Measurements from ENCODE around the gene TIMM13. TPM values are rescaled to one million over a fixed set of nuclear protein-coding genes. Genes with fewer than 3 reads are reported as not detected.
A peak's percentile ranks its signal among the peaks of the same experiment; 100 is the strongest.

The TIMM13 gene
- total and polyA plus RNA-seq, 2 of the 8 experiments (the other 6 are each of a cell fraction or from before 2014, with no cell fraction given): 270 to 275 TPM

GRCh38 chr19:2462635-2463421 is 35.4 kb upstream of the TIMM13 start (continued):
- TF ChIP-seq CHD7 (IDR thresholded peaks at IDR 0.05; ENCODE audit: insufficient replicate concordance, low read length) (peak; percentile 42), RNF2 (IDR thresholded peaks at IDR 0.05; ENCODE audit: borderline replicate concordance, low read depth, low read length, missing control alignments, poor library complexity, severe bottlenecking) (no peak), RFX5 (IDR thresholded peaks at IDR 0.05; ENCODE audit: borderline replicate concordance, low read depth, low read length) (peak; percentile 83), MAFK (IDR thresholded peaks at IDR 0.05; ENCODE audit: low read depth, low read length) (no peak), ATF2 (IDR thresholded peaks at IDR 0.05; ENCODE audit: low read length) (peak; percentile 96), BCL11A (IDR thresholded peaks at IDR 0.05; ENCODE audit: low read depth in 2 of 2, low read length in 2 of 2) (peak; percentile 4 to 19), CREB1 (IDR thresholded peaks at IDR 0.05) (peak; percentile 59)

Measured in H1 (cell line).